SU-DHL-6 (cell line): ENCODE results near the gene SNCG.

Source experiments
- EZH2phosphoT487 ChIP-seq: fragments of 200-600 bp; sonication (generic), shearing (Covaris generic); conservative IDR thresholded peaks from 2 replicates; pipeline ENCODE4 v1.6.1; 2018; ENCODE audit warnings: mild to moderate bottlenecking, antibody characterized with exemption, low read length, moderate library complexity, mixed read lengths
- TF ChIP-seq, protein P1 (sequence below): fragments of 200-600 bp; sonication (generic); IDR thresholded peaks from one replicate; pipeline ENCODE4 v1.5.1; 2017; ENCODE audit warnings: antibody characterized with exemption, mild to moderate bottlenecking, low read length, moderate library complexity; ENCODE audit not compliant: insufficient read depth, poor library complexity, severe bottlenecking

DNA sequence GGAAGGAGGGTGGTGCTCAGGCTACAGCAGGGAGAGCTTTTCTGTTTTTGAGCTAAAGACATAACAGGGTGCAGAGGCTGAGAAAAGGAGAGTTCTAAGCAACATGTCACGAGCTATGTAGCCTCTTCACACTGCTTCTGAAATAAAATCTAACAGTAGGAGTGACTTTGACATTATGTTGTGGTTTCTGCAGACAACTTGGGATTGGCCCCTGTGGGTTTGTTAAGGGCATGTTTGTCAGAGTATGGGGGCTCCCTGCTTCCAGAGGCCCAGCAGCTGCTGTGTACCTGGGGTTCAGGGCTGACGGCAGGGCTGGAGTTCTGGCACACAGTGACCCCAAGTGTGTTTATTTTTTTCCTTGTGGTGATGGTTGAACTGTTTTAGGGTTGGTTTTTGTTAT, 25.7 kb upstream of the SNCG start:
- TF ChIP-seq, protein P1, sequence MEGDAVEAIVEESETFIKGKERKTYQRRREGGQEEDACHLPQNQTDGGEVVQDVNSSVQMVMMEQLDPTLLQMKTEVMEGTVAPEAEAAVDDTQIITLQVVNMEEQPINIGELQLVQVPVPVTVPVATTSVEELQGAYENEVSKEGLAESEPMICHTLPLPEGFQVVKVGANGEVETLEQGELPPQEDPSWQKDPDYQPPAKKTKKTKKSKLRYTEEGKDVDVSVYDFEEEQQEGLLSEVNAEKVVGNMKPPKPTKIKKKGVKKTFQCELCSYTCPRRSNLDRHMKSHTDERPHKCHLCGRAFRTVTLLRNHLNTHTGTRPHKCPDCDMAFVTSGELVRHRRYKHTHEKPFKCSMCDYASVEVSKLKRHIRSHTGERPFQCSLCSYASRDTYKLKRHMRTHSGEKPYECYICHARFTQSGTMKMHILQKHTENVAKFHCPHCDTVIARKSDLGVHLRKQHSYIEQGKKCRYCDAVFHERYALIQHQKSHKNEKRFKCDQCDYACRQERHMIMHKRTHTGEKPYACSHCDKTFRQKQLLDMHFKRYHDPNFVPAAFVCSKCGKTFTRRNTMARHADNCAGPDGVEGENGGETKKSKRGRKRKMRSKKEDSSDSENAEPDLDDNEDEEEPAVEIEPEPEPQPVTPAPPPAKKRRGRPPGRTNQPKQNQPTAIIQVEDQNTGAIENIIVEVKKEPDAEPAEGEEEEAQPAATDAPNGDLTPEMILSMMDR = no peak
- TF ChIP-seq EZH2phosphoT487 = no peak
